Activated T-cell treated with anti-CD3 and anti-CD28 coated beads, Interleukin-2, amount 50 U/mL, for 24 hours (primary cell): ENCODE measurements around the gene BLOC1S4.

Source experiments
- DNase-seq: peaks from one replicate; pipeline ENCODE4 v3.0.0-alpha.2; 2020
- H3K27ac Mint-ChIP-seq: 2 replicates; pipeline ENCODE4 v1.8.0; 2020; ENCODE audit warnings: mild to moderate bottlenecking, mixed read lengths
- H3K27me3 Mint-ChIP-seq: 2 replicates; pipeline ENCODE4 v1.8.0; 2020; ENCODE audit warnings: mixed read lengths
- H3K36me3 Mint-ChIP-seq: 2 replicates; pipeline ENCODE4 v1.8.0; 2020; ENCODE audit warnings: low read depth, mixed read lengths
- H3K4me1 Mint-ChIP-seq: 2 replicates; pipeline ENCODE4 v1.8.0; 2020; ENCODE audit warnings: low read depth, mixed read lengths
- H3K4me3 Mint-ChIP-seq: 2 replicates; pipeline ENCODE4 v1.8.0; 2020; ENCODE audit warnings: mild to moderate bottlenecking, moderate library complexity, mixed read lengths
- H3K9me3 Mint-ChIP-seq: 2 replicates; pipeline ENCODE4 v1.8.0; 2020; ENCODE audit warnings: mixed read lengths

BLOC1S4 gene

DNA sequence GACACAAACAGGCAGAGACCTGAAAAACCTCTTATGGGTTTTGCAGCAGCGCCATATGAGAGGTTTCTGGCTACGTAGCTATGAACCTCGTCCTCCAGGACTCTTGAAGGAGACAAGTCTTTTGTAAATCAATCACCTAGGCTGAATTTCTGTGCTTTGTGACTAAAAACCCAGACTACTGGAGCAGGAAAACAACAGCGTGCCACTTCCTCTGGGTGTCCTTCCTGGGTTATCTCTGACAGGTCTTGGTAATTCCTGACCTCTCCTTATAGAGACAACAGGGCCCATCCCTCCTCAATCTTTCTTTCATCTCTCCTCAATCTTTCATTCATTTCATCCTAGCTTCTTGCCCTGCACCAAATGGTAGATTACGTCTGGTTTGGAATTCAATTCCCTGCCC is 16.6 kb upstream of the BLOC1S4 start:
- Mint-ChIP-seq H3K27me3 (no peaks in the 10 kb centered on the region), H3K9me3 (no peaks in the 10 kb centered on the region), H3K36me3 (peaks cover 46% of the 10 kb centered on the region), H3K4me1 (peaks cover 72% of the 10 kb centered on the region), H3K27ac (peak overlapping the region; percentile 70), H3K4me3 (no peak overlapping the region)
- no peak for DNase-seq

DNA sequence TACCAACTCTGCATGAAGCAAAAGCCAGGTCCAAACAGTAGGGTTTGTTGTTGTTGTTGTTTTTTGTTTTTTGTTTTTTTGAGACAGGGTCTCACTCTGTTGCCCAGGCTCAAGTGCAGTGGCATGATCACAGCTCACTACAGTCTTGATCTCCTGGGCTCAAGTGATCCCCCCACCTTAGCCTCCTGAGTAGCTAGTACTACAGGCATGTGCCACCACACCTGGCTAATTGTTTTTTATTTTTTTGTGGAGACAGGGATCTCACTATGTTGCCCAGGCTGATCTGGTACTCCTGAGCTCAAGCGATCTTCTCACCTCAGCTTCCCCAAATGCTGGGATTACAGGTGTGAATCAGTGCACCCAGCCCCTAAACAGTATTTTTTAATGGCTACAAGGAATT is 16.1 kb upstream of the BLOC1S4 start:
- DNase-seq: no peak
- Mint-ChIP-seq H3K27ac (peak overlapping the region; percentile 70), H3K36me3 (peaks cover 51% of the 10 kb centered on the region), H3K4me3 (no peak overlapping the region), H3K4me1 (peaks cover 72% of the 10 kb centered on the region), H3K27me3 (no peaks in the 10 kb centered on the region), H3K9me3 (no peaks in the 10 kb centered on the region)

DNA sequence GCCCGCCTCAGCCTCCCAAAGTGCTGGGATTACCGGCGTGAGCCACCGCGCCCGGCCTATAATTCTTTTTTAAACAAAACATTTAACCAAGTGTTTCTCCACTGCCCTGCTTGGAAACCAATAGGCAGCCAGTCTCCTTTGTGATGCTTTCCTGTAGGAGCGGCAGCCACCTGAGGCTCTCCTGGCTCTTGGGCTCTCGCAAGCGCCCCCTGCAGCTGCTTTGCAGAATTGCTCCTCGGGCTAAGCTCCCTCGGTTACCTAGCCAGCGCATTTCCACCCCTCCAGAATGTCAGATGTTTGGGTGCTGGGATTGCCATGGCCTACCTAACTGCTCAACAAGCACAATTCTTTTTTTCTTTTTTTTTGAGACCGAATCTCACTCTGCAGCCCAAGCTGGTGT is 14.6 kb upstream of the BLOC1S4 start:
- H3K9me3 Mint-ChIP-seq: no peaks in the 10 kb centered on the region
- peaks cover 72% of the 10 kb centered on the region for H3K4me1 Mint-ChIP-seq
- no peak overlapping the region for H3K4me3 Mint-ChIP-seq
- no peak overlapping the region for H3K27ac Mint-ChIP-seq
- peak; percentile 61 for DNase-seq
- H3K27me3 Mint-ChIP-seq: no peaks in the 10 kb centered on the region
- H3K36me3 Mint-ChIP-seq: peaks cover 66% of the 10 kb centered on the region

DNA sequence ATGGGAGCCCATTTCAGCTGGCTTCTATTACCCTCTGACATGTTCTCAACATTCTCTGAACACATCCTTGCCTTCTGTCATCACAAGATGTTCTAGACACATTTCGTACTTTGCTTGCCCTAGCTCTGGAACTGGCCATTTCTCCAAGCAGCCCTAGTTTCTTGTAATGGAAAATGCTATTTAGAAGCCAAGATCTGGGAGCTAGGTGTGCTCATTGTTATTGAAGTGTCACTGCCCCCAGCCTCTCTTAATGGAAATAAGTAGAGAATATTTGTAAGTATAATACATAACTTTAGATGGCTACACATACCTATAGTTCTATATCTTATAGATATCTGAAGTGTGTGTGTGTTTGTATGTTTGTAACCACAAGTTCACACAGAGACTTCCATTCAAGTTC is 13.2 kb upstream of the BLOC1S4 start:
- DNase-seq: no peak
- Mint-ChIP-seq H3K9me3 (no peaks in the 10 kb centered on the region), H3K27me3 (no peaks in the 10 kb centered on the region), H3K27ac (peak overlapping the region; percentile 67), H3K36me3 (peaks cover 79% of the 10 kb centered on the region), H3K4me1 (peaks cover 76% of the 10 kb centered on the region), H3K4me3 (no peak overlapping the region)

DNA sequence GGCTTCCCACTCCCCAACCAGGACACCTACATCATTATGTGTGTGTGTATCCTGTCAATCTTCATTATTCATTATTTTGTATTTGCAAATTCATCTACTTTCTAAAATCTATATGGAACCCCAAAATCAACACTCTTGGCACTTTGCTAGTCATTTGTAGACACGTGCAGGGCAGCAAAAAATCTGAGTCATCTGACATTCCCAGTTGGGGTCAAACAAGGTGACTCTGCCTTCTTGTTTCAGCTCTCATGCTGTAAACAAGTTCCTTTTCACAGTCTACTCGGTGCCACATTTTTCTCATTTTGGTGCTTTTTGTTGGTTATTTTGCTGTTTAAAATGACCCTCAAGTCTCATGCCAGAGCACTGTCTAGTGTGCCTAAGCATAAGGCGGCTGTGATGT is 12.2 kb upstream of the BLOC1S4 start:
- H3K4me1 Mint-ChIP-seq: peaks cover 78% of the 10 kb centered on the region
- H3K36me3 Mint-ChIP-seq: peaks cover 89% of the 10 kb centered on the region
- H3K4me3 Mint-ChIP-seq: no peak overlapping the region

DNA sequence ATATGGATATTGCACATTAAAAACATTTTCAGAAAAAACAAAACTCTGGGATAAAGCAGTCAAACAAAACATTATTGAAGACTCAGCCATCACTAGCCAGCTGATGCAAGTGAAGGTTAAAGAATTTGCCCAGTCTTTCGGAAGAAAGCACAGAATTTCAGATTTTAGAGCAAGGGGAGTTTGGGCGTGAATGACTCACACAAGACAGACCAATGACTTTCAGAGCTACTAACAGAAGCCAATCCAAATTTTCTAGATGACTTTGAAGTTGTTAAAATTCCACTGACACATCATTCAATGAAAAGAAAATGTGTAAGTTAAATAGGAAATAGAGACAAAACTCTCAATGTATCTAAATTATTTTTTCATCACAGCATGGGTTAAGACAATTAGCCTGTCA is 10.3 kb upstream of the BLOC1S4 start:
- Mint-ChIP-seq H3K4me1 (peaks cover 67% of the 10 kb centered on the region), H3K27ac (peak overlapping the region; percentile 89), H3K9me3 (no peaks in the 10 kb centered on the region), H3K36me3 (peaks cover 82% of the 10 kb centered on the region), H3K4me3 (peak overlapping the region; percentile 35), H3K27me3 (no peaks in the 10 kb centered on the region)
- no peak for DNase-seq

More for the DNA sequence above, 12.2 kb upstream of the BLOC1S4 start:
- H3K9me3 Mint-ChIP-seq: no peaks in the 10 kb centered on the region
- DNase-seq: no peak
- no peaks in the 10 kb centered on the region for H3K27me3 Mint-ChIP-seq
- peak overlapping the region; percentile 84 for H3K27ac Mint-ChIP-seq

DNA sequence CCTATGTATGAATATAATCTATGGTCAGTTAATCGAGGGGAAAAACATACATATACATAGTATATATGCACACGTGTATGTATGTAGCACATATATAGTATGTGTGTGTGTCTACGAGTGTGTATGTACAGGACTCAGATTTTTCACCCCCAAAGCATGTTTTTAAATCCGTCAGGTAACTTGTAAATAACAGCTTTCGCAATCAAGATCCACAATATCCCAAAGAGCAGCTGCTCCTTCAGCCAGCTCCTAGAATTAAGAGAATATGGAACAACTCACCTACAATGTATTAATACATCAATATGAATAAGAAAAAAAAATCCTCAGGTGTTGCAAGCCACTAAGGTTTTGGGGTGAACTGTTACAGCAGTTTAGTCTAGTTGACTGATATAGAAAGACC is 9.8 kb upstream of the BLOC1S4 start:
- Mint-ChIP-seq H3K36me3 (peaks cover 79% of the 10 kb centered on the region), H3K4me3 (peak overlapping the region; percentile 98), H3K4me1 (peaks cover 70% of the 10 kb centered on the region), H3K9me3 (no peaks in the 10 kb centered on the region), H3K27ac (peak overlapping the region; percentile 89), H3K27me3 (no peaks in the 10 kb centered on the region)
- no peak for DNase-seq

DNA sequence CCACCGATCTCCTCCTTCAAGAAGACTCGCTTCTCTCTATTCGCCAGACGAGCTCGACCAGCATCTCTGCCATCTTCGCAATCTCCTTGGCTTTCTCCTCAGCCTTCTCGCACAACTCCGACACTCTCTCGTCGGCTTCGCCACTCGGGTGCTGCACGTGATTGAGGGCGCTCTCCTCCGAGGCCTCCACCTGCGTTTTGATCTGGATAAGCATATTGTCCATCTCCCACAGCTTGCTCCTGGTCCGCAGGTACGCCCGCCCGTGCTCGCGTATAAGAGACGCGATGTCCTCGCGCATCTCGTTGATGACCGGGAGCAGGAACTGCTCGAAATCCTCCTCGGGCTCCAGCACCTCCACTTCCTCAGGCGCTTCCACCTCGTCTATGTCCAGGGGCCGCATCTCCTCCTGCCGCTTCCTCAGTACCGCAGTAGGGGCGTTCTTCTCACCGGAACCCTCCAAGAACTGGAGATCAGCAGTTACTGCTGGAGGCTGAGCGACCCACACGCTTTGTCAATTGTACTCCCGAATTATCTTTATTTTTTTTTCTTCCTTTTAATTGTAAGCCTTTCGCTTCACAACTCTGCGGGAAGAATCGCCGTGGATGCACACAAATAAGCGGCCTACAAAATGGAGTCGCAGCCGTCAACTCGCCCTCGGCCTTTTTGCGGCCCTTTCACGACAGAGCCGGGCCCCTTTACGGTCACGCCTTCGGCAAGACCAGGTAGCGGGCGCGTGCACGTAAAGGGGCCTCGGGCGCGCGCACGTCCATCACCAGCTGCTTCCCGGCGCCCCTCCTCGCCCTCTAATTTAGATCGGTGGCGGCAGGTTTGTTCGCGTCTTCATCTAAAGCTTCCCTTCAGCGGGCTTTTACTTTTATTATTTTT is 6.5 kb upstream of the BLOC1S4 start, which contains the start of gene MRFAP1L1:
Gene MRFAP1L1, minus strand, starts transcription at position 636 of the 885 bp plus-strand sequence. Its CDS starts 236 bp downstream, at position 400.
- no peaks in the 10 kb centered on the region for H3K27me3 Mint-ChIP-seq
- peaks cover 52% of the 10 kb centered on the region for H3K36me3 Mint-ChIP-seq
- H3K4me3 Mint-ChIP-seq: peak within 1 kb of the TSS; percentile 98
- H3K27ac Mint-ChIP-seq: peak within 1 kb of the TSS; percentile 98
- peaks cover 53% of the 10 kb centered on the region for H3K4me1 Mint-ChIP-seq
- DNase-seq: peak; percentile 96
- no peaks in the 10 kb centered on the region for H3K9me3 Mint-ChIP-seq

DNA sequence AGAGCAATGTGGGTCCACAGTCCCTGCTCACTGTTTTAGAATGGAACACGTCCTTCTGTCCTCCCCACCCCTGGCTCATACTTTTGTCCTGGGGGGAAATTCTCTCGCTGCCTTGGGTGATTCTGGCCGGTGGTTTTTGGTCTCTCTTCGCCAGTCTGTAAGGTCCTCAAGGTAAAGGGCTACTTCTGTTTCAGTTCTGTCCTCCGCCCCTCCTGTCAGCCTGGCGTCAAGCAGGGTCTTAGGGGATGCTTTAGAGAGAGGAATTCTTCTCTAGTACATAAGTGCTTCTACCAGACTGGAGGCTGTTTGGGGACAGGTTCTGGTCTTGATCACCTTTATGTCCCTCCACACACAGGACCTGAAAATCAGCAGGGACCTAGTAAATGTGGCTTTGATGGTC is 5.7 kb upstream of the BLOC1S4 start:
- peak; percentile 34 for DNase-seq
- Mint-ChIP-seq H3K27ac (peak overlapping the region; percentile 98), H3K4me3 (peak overlapping the region; percentile 98), H3K27me3 (no peaks in the 10 kb centered on the region), H3K4me1 (peaks cover 48% of the 10 kb centered on the region), H3K36me3 (peaks cover 44% of the 10 kb centered on the region), H3K9me3 (no peaks in the 10 kb centered on the region)

DNA sequence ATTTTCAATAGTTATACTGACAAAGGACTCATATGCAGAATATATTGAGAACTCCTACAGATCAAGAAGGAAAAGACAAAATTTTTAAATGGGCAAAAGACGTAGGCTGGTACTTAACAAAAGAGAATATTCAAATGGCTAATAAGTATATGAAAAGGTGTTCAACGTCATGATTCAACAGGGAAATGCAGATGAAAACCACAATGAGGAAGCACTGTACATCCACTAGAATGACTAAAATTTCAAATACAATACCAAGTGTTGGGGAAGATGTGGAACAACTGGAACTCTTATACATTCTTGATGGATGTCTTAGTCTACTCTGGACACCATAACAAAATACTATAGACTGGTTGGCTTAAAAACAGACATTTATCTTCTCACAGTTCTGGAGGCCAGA is 5.0 kb upstream of the BLOC1S4 start:
- Mint-ChIP-seq H3K4me3 (no peak overlapping the region), H3K27ac (no peak overlapping the region), H3K9me3 (no peaks in the 10 kb centered on the region), H3K27me3 (no peaks in the 10 kb centered on the region), H3K36me3 (peaks cover 38% of the 10 kb centered on the region), H3K4me1 (peaks cover 48% of the 10 kb centered on the region)
- DNase-seq: no peak

DNA sequence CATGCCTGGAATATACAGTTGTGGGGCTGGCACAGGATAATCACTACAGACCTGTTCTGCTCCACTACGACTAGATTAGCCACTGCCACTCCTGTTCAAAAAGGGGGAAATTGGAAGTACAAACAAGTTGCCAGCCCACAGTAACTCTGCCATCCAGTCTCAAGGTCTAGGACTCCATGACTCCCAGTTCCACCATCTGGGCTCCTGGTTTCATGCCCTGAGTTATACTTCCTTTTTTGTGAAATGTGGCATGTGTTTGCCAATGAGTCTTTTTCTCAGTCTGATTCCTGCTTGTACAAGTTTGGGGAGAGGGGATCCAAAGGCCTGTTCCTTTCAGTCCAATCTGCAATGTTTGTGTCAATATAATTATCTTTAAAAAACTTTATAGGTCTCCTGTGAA is 1.0 kb upstream of the BLOC1S4 start:
- H3K9me3 Mint-ChIP-seq: no peaks in the 10 kb centered on the region
- no peak overlapping the region for H3K4me3 Mint-ChIP-seq
- peaks cover 32% of the 10 kb centered on the region for H3K4me1 Mint-ChIP-seq
- no peaks in the 10 kb centered on the region for H3K27me3 Mint-ChIP-seq
- DNase-seq: peak; percentile 8
- peaks cover 24% of the 10 kb centered on the region for H3K36me3 Mint-ChIP-seq
- peak overlapping the region; percentile 66 for H3K27ac Mint-ChIP-seq

DNA sequence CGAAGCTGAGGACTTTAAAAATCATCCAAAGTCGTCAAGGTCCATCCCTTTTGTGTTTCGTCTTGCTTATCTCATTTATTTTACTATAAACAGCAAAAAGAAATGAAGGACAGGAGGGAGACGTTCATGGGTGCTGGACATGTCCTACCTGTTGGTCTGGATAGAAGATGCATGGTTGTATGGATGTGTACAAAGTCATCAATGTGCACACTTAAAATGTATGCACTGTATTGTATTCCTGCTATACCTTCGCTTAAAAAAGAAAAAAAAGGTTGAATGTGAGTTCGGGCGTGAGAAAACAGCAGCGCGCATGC is 313 bp upstream of the BLOC1S4 start:
- Mint-ChIP-seq H3K27ac (peak overlapping the region; percentile 96), H3K36me3 (peaks cover 24% of the 10 kb centered on the region), H3K9me3 (no peaks in the 10 kb centered on the region), H3K27me3 (no peaks in the 10 kb centered on the region), H3K4me3 (peak overlapping the region; percentile 91), H3K4me1 (peaks cover 33% of the 10 kb centered on the region)
- DNase-seq: no peak

DNA sequence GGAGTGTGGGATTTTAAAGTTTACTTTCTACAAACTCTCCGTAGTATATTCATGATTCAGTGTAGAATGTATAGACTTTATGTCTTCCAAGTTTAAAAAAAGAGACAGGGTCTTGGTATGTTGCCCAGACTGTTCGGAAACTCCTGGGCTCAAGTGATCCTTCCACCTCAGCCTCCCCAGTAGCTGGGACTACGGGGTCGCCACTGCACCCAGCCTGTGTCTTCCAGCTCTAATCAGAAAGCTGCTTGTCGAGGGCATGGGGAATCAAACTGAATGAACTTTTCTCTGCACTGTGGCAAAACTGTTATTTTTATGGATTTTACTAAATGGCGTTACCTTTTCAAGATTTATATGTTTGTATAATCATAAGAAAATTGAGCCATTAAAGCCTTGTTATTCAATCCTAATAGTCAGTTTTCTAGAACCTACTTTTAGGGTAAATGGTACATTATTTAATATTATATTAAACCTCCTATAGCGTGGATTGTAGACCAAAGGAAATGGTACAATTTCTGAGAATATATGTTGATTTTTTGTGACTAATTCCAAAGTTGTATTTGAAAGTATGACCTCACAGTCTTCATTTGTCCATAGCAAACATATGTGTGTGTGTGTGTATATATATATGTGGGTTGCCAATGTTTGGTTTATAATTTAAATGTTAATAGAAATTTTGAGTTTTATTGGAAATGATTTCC is 1.1 kb downstream of the BLOC1S4 start:
- H3K4me1 Mint-ChIP-seq: peaks cover 30% of the 10 kb centered on the region

DNA sequence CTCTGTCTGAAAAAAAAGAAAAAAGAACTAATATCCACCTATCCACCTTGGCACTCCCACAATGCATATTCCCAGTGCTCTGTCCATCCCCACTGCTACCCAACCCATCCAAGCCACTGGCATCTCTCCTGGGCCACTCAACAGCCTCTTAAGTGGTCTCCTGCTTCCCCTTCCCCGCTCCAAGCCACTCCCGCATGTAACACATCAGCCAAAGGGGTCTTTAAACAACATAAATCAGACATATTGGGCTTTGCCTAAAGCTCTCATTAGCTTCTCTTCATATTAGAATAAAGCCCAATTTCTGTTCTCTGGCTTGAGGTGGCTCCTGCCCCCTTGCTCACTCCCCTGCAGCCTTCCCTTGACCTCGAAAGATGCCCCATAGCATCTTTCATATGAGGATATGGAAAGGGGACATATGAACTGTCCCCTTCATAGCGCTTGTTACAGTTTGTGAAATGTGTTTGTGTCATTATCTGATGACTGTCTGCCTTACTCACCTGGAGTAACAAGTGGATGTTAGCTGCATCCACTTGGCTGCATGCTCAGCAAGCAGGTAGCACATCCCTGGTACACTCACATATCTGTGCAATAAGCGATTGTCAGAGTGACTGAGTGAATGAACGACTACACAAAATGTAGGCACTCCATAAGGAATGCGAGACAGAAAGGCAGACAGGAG is 3.1 kb downstream of the BLOC1S4 start:
- Mint-ChIP-seq H3K4me1 (peaks cover 30% of the 10 kb centered on the region), H3K4me3 (peak overlapping the region; percentile 4), H3K9me3 (no peaks in the 10 kb centered on the region), H3K27ac (peak overlapping the region; percentile 24), H3K36me3 (peaks cover 24% of the 10 kb centered on the region), H3K27me3 (no peaks in the 10 kb centered on the region)
- no peak for DNase-seq

More for the DNA sequence above, 1.1 kb downstream of the BLOC1S4 start:
- Mint-ChIP-seq H3K27me3 (no peaks in the 10 kb centered on the region), H3K36me3 (peaks cover 24% of the 10 kb centered on the region), H3K9me3 (no peaks in the 10 kb centered on the region), H3K27ac (peak overlapping the region; percentile 90), H3K4me3 (peak overlapping the region; percentile 91)
- no peak for DNase-seq
